GM12875 (cell line): Measurements from ENCODE around the gene NCEH1.

Source experiments
- H3K4me3 ChIP-seq: one replicate; pipeline ENCODE4 v1.5.1; 2011; ENCODE audit warnings: low read depth, low read length, control low read depth
- CTCF ChIP-seq: IDR thresholded peaks from 2 replicates; pipeline ENCODE4 v1.5.1; 2011; ENCODE audit warnings: low read depth, mild to moderate bottlenecking, control low read depth, inconsistent platforms, low read length, moderate library complexity, borderline replicate concordance; ENCODE audit not compliant: insufficient read depth

NCEH1 gene

DNA sequence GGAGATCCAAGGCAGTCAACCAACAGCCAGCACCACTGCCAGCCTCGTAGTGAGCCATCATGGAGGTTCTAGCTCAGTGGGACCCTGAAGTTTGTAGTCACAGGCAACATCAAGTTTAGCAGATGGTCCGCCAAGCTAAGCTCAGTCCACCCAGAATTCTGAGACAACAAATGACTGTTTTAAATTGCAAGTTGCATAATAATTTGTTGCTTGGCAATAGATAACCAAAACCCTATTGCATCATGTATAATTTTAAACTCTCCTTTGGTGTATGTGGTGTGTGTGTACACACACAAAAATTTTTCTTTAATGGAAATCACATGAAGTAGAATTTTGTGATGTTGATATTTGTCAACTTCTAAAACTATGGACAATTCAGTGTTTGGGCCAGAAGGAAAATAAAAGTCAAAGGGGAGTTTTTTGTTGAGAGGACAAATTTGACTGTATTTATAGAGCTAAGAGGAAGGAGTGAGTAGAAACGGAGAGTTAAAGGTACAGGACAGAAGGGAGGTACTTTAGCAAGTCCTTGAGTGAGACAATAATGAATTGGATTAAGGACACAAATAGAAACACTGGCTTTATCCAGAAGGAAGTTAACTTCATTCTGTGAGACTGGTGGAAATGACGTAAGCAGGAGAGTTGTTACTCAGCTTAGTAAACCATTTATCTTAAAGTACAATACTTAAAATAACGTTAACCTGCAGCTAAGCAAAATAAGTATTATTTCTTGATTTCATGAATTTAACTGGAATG is 83.6 kb downstream of the NCEH1 start:
- H3K4me3 ChIP-seq, result no peak overlapping the region
- no peak for TF ChIP-seq CTCF

GRCh38 chr3:172626021-172626640 is 84.7 kb downstream of the NCEH1 start:
- H3K4me3 ChIP-seq, result no peak overlapping the region
- no peak for TF ChIP-seq CTCF

DNA sequence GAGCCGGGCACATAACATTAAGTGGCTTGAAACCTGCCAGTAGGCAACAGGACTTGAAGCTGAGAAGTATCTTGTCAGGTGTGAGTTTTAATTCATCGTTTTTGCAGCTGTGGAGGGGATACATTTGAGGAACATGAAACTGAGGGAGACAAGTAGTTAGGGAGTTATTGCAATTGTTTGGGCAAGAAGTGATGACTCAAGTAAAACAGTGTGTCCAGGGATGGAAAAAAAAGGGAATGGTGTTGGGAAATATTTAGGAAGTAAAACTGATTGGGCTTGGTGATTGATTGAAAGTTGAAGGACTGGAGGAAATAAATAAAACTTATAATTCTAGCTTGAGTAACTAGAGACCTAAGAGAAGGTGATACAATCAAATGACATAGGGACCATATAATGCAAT is 85.5 kb downstream of the NCEH1 start:
- H3K4me3 ChIP-seq, result no peak overlapping the region
- no peak for TF ChIP-seq CTCF

DNA sequence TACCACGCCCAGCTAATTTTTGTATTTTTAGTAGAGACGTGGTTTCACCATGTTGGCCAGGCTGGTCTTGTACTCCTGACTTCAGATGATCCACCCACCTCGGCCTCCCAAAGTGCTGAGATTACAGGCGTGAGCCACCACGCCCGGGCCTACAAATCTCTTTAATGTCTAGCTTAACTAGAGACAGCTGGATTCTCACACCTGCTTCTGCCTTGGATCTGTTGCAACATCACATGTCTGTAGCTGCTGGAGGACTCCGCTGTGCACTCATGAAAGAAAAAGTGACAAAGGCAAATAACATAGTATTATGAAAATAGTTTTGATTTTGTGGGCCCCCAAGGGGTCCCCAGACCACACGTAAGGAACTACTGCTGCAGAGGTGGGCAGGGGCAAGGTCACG is 85.9 kb downstream of the NCEH1 start:
- no peak for TF ChIP-seq CTCF
- H3K4me3 ChIP-seq, result no peak overlapping the region

DNA sequence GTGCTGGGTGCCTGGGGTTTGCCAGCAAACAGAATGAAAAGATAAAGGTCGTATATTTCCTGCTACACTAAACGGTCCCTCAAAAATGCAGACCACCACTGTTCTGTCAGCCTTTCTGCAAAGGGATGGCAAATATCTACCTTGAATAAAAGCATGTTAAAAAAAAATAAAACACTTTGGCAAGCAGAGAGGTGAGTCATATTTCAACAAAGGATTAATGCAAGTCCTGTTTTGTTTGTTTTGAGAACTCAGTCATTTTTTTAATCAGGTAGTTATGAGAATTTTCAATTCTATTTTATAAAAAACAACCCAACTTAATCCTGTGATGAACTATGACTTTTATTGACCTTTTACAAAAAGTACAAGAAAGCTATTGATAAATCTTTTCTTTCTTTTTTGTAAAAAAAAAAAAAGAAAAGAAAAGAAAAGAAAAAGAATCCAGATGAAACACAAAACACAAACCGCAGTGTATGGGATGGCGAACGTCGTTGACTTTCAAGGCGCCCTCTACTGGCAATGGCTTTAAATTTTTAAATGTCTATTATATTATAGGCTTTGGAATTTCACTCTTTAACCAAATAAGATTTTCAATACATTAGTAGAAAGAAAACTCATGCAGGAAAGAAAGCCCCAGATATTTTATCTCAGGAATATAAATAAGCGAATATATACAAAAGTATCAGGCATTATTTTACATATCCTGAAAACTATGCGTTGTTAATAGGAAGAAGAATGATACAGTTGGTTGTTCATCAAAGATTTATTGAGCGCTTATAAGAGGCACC is 87.8 kb downstream of the NCEH1 start:
- H3K4me3 ChIP-seq, result no peak overlapping the region
- peak; percentile 51; the same call in 1 of the 2 replicates for TF ChIP-seq CTCF

GRCh38 chr3:172622156-172622555 is 88.7 kb downstream of the NCEH1 start:
- H3K4me3 ChIP-seq, result no peak overlapping the region
- TF ChIP-seq CTCF, result no peak
